Measurements from ENCODE around the gene SCN4A.

SCN4A gene

GRCh38 chr17:63955232-63955631, 17.5 kb downstream of the SCN4A start:
- no peak for DNase-seq (ENCODE audit: low read depth in 2 of 2)

DNA sequence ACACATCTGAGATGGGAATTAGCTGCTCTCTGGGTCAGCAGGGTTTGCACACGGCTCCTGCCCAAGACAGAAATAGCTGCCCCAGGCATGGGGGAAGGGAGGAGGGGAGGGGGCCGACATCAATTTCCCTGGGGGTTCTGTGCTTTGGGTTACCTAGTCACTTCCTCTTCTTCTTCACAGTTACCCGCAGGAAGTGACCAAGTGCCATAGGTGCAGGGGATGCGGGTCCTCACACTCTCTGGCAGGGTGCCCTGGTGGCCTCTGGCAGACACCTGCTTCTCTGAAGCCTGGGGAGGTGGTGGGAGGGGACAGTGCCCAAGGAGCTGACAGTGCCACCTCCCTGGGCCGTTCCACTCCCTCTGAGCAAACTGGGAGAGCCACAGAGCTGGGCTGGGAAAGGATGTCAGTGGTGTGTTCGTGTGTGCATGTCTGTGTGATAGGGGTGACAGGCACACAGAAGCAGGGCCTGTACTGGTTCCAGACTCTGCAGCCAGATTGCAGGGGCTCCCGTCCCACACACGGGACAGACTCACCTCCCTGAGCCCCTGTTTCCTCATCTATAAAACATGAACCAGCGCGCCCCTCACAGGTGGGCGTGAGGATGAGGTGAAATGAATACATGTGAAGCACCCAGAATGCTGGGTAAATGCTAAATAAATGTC, 18.2 kb downstream of the SCN4A start:
- DNase-seq (ENCODE audit: low read depth in 2 of 2) = no peak

DNA sequence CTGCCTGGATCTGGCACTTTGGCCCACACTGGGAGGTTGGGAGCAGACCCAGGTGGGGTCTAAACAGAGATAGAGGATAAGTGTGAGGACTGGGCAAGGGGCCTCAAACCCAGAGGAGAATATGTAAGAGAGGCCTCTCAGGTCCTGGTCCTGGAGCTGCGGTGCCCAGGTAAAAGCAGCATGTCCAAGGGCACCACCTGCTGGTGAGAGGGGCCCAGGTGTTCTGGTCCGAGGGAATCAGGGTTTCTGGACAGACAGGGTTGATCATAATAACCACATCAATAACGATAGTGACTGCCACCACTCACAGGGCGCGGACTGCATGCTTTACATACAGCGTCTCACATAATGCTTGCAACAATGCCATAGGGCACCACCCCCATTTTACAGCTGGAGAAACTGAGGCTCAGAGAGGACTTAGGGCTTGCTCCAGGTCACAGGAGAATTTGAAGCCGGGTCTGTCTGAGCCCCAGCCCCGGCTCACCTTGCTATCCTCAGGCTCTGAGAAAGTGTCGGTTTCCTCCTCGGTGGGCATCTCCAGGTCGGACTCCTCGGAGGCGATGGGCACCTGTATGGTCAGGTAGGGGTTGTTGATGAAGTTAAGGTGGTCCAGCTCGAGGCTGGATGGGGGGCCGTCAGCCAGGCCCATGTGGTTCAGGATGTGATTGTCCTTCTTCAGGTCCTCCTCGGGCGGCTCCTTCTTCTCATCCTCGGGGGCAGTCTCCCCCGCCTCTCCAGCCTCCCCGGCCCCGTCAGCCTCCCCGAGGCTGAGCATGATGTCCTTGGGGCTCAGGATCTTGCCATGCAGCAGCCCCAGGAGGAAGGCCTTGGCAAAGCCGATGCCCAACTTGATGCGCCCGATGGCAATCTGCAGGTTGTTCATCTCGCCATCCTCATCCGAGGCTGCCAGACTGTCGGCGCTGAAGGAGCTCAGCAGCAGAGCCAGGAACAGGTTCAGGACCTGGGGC, 21.5 kb downstream of the SCN4A start:
- no peak for DNase-seq (ENCODE audit: low read depth in 2 of 2)

DNA sequence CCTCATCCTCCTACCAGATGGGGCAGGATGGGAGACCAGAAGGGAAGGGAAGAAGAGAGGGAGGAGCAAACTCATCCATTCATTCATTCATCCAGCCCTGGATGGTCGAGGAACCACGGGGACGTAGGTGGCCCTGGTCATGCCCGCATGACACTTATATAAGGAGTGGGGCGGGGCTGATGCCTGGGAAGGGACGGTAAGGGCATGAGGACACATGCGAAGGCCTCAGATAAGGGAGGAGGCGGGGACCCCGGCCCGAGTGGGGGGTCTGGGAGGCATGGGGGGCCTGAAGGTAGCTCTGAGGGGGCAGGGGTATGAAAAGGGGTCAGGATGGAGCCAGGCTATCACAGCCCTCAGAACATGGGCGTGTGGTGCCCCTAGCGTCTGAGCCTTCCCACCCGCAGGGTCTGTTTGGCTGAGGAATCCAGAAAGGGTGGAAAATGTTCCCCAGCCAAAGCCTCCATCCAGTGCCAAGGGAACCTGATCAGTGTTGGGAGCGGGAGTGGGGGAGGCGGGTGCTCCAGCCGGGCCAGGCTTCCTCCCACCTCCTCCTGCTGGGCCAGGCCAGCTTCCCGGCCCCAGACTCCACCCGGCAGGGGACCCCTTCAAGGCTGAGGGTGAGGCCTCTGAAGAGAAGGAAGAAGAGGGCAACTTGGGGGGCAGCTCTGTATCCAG, 23.0 kb downstream of the SCN4A start:
- DNase-seq (ENCODE audit: low read depth in 2 of 2) = no peak

GRCh38 chr17:63948521-63948920, 24.2 kb downstream of the SCN4A start:
- DNase-seq (ENCODE audit: low read depth in 2 of 2) = no peak

DNA sequence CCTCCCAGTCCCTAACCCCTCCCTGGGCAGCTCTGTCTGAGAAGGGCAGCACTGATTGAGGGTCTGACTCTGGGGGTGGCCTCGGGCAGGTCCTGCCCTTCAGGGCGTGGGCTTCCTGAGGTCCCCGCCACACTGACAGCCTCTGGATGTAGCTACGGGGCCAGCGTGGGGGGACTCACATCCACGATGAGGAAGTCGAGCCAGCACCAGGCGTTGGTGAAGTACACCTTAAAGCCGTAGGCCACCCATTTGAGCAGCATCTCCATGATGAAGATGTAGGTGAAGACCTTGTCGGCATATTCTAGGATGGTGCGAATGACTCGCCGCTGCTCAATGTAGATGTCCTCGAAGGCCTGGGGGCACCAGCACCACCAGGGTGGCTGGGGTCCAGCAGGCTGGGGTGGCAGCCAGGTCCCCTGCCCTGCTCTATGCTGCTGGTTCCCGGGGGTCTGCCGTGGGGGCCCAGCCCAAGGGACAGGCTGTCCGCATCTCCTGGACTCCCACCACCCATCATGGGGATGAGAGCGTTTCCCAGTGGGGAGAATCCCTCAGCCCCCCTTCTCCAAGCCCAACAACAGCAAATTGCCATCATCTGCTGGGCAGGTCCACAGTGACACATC, 24.9 kb downstream of the SCN4A start:
- no peak for DNase-seq (ENCODE audit: low read depth in 2 of 2)

DNA sequence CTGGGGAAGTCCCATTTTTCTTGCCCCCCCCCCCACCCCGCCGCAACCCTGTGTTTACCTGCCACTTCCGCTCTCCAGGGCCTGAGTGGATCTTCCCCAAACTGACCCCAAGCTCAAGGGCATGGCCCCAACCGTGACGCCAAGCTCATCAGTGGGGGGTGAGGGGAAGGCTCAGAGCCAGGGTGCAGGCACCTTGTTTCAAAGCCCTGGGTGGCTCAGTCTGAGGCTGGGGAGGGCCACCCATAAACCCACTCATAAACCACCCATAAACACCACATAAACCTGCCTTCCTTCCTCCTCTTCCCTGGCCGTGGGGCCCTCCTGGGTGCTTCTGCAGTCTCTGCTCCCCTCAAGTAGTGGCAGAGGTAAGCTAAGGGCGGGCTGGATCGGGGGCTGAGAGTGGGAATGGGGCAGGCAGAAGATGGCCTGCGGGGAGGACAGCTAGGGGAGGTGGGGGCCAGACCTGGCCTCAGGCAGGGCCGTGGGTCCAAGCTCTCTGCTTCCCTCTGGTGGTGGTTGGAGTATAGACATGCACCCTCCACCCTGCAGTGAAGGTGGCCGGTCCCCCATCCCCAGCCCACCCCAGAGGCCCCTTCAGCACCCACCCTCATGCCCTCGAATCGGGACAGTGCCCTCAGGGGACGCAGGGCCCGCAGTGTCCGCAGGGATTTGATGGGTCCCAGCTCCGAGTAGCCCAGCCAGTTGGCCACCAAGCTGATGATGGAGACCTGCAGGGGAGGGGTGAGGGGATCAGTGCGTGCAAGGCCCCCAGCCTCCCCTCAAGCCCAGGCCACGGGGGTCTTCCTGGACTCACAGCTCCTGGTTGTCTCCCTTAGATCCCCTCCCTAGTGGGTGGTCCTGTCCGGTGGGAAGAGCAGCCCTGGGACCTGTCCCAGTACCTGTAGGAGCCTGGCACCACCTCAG, 26.0 kb downstream of the SCN4A start:
- no peak for DNase-seq (ENCODE audit: low read depth in 2 of 2)

- DNase-seq (ENCODE audit: low read depth in 2 of 2) = no peak
These were observed 26.8 kb downstream of the SCN4A start for GRCh38 chr17:63945784-63946439.

DNA sequence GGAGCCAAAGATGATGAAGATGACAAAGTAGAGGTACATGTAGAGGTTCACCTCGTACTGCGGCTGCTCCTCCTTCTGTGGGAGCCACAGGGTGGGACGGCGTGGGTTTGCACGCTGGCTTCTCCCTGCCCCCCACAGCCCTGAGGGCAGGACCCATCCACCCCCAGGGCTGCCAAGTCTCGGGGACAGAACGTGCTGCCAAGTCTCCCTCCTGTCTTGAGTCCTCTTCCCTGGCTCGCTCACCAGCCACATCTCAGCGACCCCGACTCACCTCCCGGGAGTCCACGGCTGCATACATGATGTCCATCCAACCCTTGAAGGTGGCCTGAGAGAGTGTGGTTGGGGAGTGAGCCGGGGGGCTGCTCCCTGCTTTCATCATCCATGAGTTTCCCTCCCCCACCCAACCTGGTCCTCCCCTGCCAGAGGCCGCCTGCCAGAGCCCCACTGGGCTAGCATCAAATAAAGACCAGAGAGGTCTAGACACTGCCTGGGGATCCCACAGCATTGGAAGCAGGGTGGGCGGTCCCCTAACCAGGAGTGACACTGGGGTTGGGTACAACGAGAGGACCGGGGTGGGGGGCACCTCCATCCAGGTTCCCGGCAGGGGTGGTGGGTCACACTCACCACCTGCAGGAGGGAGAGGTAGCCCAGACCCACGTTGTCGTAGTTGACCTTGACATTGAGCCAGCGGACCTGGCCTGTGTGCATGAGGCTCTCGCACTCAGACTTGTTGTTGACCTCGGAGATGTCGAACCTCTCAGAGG, 27.8 kb downstream of the SCN4A start:
- no peak for DNase-seq (ENCODE audit: low read depth in 2 of 2)

DNA sequence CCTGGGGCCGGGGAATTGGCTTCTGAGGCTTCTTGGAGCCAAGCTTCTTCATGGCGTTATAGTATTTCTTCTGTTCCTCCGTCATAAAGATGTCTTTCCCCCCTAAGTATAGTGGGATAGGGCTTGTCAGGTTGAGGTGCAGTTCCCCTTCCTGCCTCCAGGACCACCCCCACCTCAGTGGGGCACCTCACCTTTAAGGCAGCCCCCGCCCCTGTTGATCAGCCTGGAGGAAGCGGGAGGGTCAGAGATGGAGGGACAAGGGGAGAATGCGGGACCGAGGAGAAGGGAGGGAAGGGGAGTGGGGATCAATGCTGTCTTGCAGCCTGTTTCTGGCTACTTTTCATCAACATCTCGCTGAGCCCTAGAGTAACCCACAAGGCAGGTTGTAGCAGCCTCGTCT, 29.0 kb downstream of the SCN4A start:
- no peak for DNase-seq (ENCODE audit: low read depth in 2 of 2)

DNA sequence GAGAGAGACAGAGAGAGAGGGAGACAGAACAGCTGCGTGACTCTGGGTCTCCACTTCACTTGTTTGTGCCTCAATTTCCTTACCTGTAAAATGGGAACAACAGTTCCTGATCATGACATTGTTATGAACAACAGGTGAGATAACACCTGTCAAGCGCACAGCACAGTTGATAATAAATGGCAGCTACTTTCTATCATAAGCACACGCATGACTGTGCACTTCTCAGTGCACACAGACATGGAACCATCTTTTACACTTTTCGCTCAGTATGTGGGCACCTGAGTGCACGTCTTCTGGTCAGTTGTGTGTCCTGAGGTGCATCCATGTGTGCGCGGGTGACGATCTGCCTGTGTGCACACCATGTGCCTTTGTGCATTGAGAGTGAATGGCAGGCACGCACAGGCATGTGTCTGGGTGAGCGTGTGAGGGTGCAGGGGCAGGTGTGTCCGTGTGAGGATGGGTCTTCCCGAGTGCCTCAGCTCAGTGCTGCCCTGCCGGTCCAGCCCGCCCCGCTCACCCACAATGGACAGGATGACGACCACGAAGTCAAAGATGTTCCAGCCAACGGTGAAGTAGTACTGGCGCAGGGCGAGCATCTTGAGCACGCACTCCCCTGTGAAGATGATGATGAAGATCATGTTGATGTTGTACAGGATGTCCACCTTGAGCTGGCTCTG, 30.3 kb downstream of the SCN4A start:
- DNase-seq (ENCODE audit: low read depth in 2 of 2) = no peak

DNA sequence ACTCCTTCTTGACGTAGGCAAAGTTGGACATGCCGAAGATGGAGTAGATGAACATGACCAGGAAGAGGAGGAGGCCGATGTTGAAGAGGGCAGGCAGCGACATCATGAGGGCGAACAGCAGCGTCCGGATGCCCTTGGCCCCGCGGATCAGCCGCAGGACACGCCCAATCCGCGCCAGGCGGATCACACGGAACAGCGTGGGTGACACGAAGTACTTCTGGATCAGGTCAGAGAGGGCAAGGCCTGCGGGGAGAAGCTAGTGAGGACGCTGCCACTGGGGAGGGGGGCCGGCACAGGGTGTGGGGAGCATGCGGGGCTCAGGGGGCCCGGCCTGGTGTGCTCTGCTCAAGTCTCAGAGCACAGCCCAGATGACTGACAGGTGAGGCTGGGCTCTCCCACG, 31.0 kb downstream of the SCN4A start:
- no peak for DNase-seq (ENCODE audit: low read depth in 2 of 2)

GRCh38 chr17:63941162-63941561, 31.6 kb downstream of the SCN4A start:
- no peak for DNase-seq (ENCODE audit: low read depth in 2 of 2)

DNA sequence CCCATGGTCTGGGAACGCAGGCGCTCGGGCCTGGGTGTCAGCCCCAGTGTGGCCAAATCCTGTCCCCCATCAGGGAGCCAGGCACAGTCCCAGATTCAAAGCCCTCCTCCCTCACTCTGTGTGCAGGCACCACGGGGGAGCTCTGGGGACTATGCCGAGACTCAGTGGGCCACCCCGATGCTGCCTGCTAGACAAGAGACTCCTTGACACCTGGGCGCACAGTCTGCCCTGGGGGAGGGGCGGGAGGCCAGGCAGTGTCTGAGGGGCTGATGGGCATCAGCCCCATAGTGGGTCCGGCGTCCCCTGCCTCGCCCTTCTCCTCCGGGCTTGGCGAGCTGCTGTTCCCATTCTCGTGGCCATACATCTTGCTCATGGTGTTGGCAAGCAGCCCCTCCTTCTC, 32.1 kb downstream of the SCN4A start:
- no peak for DNase-seq (ENCODE audit: low read depth in 2 of 2)

DNA sequence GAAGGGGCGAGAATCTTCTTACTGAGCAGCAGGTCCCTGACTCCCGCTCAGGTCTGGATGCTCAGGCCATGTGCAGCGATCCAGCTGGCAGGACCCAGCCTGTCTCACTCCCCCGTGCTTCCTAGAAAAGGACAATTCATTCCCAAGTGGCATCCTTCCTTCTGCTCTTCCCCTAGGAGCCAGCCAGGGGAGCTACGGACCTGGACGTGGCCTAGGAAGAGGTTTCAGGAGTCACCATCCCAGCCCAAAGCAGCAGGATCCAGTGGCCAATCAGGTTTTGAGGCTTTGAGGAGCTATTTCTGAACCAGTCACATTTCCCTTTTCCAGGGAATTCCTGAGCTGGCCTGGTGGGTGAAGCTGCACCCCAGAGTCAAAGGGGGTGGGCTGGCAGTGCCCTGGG, 32.8 kb downstream of the SCN4A start:
- DNase-seq (ENCODE audit: low read depth in 2 of 2) = no peak

DNA sequence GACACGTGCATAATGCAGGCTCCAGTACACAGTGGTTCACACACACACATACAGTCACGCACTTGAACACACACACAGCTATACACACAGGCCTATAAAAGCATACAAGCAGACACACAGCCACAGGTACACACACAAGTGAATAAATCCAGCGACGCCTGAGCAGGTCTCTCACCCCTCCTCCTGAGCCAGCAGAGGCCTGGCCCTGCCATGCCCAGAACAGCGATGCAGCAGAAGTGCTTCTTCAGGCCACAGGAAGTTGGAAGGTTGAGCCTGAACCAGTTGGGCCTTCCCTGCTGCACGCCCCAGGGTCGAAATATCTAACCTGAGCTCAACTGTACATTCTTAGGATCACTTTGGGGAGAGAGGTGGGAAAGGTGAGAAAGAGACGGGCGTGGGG, 33.3 kb downstream of the SCN4A start:
- no peak for DNase-seq (ENCODE audit: low read depth in 2 of 2)

DNA sequence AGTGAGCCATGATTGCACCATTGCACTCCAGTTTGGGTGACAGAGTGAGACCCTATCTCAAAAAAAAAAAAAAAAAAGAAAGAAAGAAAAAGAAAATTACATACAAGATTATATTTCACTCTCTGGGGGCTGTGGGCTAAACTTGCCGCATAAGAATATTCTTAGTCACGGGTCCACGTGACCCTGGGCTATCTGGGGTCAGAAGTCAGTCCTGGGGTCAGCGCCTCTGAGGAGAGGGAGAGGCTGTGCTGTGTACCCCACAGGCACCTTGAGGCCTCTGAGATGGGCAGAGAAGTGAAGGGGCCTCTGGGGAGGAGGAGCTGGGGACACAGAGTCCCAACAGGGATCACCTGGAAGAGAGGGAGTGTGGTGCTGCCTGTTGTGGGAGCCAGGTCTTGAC, 34.8 kb downstream of the SCN4A start:
- DNase-seq (ENCODE audit: low read depth in 2 of 2) = no peak

DNA sequence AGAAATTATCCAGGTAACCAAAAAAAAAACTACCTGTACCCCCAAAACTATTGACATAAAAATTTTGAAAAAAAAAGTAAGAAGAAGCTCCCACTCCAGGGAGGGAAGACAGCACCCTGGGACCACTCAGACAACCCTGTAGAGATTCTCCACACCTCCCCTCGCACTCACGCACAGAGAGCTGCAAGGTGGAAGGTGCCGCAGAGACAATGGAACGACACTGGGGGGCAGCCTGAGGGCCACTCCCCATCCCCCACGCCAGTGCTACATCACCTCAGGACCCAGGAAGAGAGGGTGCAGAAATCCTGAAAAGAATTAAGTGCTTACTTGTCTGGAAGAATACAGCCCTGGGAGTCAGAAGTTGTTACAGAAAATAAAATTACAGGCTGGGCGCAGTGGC, 35.4 kb downstream of the SCN4A start:
- DNase-seq (ENCODE audit: low read depth in 2 of 2) = no peak
